A673 (cell line): ENCODE data around the gene HLA-A. TPM values are rescaled to one million over a fixed set of nuclear protein-coding genes. Genes with fewer than 3 reads are reported as not detected.
A peak's percentile ranks its signal among the peaks of the same experiment; 100 is the strongest.

Experiments
- BruUV-seq: library from RNA; stranded (reverse); fragments of 400-500 nt; replicated peaks from 2 replicates; lab custom pipeline; 2021; lab: Mats Ljungman, UMichigan
- CTCF ChIA-PET: fragments of 300-600 bp; sonication (Branson Sonifier 250); formaldehyde crosslinking; loops from one replicate; lab custom pipeline; 2022; ENCODE audit warnings: antibody characterized with exemption; lab: Charles Lee
- POLR2A ChIA-PET: fragments of 300-600 bp; sonication (Branson Sonifier 250); formaldehyde crosslinking; loops from one replicate; lab custom pipeline; 2022; ENCODE audit warnings: antibody characterized with exemption; ENCODE audit not compliant: low non-redundant PET; lab: Charles Lee
- DNase-seq: peaks from one replicate; pipeline ENCODE4 v3.0.0-alpha.2; 2015; ENCODE audit warnings: low spot score
- H3K27ac ChIP-seq: fragments of 200-600 bp; sonication (generic); 2 replicates; pipeline ENCODE4 v1.5.1; 2016; ENCODE audit warnings: mixed run types, low read depth, mild to moderate bottlenecking, mixed read lengths, antibody characterized with exemption, low read length; ENCODE audit not compliant: poor library complexity, severe bottlenecking
- H3K27me3 ChIP-seq: fragments of 200-600 bp; sonication (generic); replicated peaks from 2 replicates; pipeline ENCODE4 v1.6.1; 2017; ENCODE audit warnings: mixed run types, low read depth, mild to moderate bottlenecking, mixed read lengths, antibody characterized with exemption, low read length; ENCODE audit not compliant: insufficient read depth, poor library complexity
- H3K36me3 ChIP-seq: fragments of 200-600 bp; sonication (generic); 2 replicates; pipeline ENCODE4 v1.6.1; 2016; ENCODE audit warnings: mixed run types, mild to moderate bottlenecking, mixed read lengths, antibody characterized with exemption, low read length; ENCODE audit not compliant: insufficient read depth, poor library complexity, severe bottlenecking
- H3K4me1 ChIP-seq: fragments of 200-600 bp; sonication (generic); 2 replicates; pipeline ENCODE4 v1.6.1; 2017; ENCODE audit warnings: mixed run types, mild to moderate bottlenecking, mixed read lengths, antibody characterized with exemption, low read length; ENCODE audit not compliant: insufficient read depth, poor library complexity, severe bottlenecking
- H3K4me3 ChIP-seq: fragments of 200-600 bp; sonication (generic); 2 replicates; pipeline ENCODE4 v1.5.1; 2016; ENCODE audit warnings: low read depth, mixed run types, mild to moderate bottlenecking, mixed read lengths, low read length; ENCODE audit not compliant: poor library complexity, severe bottlenecking
- H3K9me3 ChIP-seq: fragments of 200-600 bp; sonication (generic); 2 replicates; pipeline ENCODE4 v1.6.1; 2016; ENCODE audit warnings: mixed run types, low read depth, mild to moderate bottlenecking, mixed read lengths, antibody characterized with exemption, low read length; ENCODE audit not compliant: poor library complexity, severe bottlenecking
- CTCF ChIP-seq: fragments of 300-800, 200-600 bp; sonication (generic); conservative IDR thresholded peaks from 2 replicates; pipeline ENCODE4 v1.5.1; 2017; ENCODE audit warnings: low read depth, mild to moderate bottlenecking, antibody characterized with exemption, low read length, moderate library complexity, mixed read lengths
- EZH2 ChIP-seq: fragments of 200-600 bp; sonication (generic); IDR thresholded peaks from 2 replicates; pipeline ENCODE4 v1.6.1; 2017; ENCODE audit warnings: borderline replicate concordance, low read depth, mild to moderate bottlenecking, mixed read lengths, antibody characterized with exemption, low read length; ENCODE audit not compliant: poor library complexity, severe bottlenecking
- intact Hi-C: fragments of 100-400 bp; cut with micrococcal nuclease; formaldehyde crosslinking; loops from one replicate; pipeline ENCODE4 v1.10.0; 2022; ENCODE audit not compliant: unreplicated experiment
- total RNA-seq: library from RNA; stranded (reverse); gene quantifications from 2 replicates; pipeline ENCODE4 v1.2.3, GENCODE V29; 2021

Gene HLA-A
- total RNA-seq, 1 experiment from 2014 or later: 190 TPM

GRCh38 chr6:29924287-29924686 lies 18.0 kb upstream of the HLA-A start:
- ChIA-PET POLR2A (no interaction called here), CTCF (no interaction called here)
- no peaks in the 10 kb centered on the region for H3K9me3 ChIP-seq
- H3K4me3 ChIP-seq: no peak overlapping the region
- intact Hi-C loops: no loop called here
- BruUV-seq: no TSS peak
- no peaks in the 10 kb centered on the region for H3K27me3 ChIP-seq
- no peaks in the 10 kb centered on the region for H3K36me3 ChIP-seq
- H3K4me1 ChIP-seq: no peaks in the 10 kb centered on the region
- no peak overlapping the region for H3K27ac ChIP-seq
- no peak for DNase-seq
- TF ChIP-seq EZH2 (no peak), CTCF (no peak)

- no peak overlapping the region for H3K27ac ChIP-seq
- no peak for DNase-seq
- H3K36me3 ChIP-seq: no peaks in the 10 kb centered on the region
- intact Hi-C loops: no loop called here
- H3K4me1 ChIP-seq: no peaks in the 10 kb centered on the region
- TF ChIP-seq CTCF: no peak
- no peak for TF ChIP-seq EZH2
- no peak overlapping the region for H3K4me3 ChIP-seq
- H3K9me3 ChIP-seq: no peaks in the 10 kb centered on the region
- no TSS peak for BruUV-seq
- CTCF ChIA-PET: no interaction called here
- POLR2A ChIA-PET: no interaction called here
- no peaks in the 10 kb centered on the region for H3K27me3 ChIP-seq
Observed at GRCh38 chr6:29924731-29925130, 17.6 kb upstream of the HLA-A start.

GRCh38 chr6:29925321-29925720 lies 17.0 kb upstream of the HLA-A start:
- CTCF ChIA-PET: no interaction called here
- intact Hi-C loops: no loop called here

More at GRCh38 chr6:29925321-29925720, 17.0 kb upstream of the HLA-A start:
- H3K27ac ChIP-seq: no peak overlapping the region
- no peaks in the 10 kb centered on the region for H3K27me3 ChIP-seq
- no peaks in the 10 kb centered on the region for H3K9me3 ChIP-seq
- no peak for DNase-seq
- no peaks in the 10 kb centered on the region for H3K36me3 ChIP-seq
- no peaks in the 10 kb centered on the region for H3K4me1 ChIP-seq
- POLR2A ChIA-PET: no interaction called here
- no peak overlapping the region for H3K4me3 ChIP-seq
- BruUV-seq: TSS peak; percentile 71
- TF ChIP-seq CTCF (no peak), EZH2 (no peak)
